HG02588 (cell line): ENCODE results near the gene SPATA6L.

Source experiments
- ATAC-seq: cut with Tn5 transposase; IDR thresholded peaks from one replicate; pipeline ENCODE4 v1.9.1; 2021; ENCODE audit warnings: mild to moderate bottlenecking, moderate library complexity; ENCODE audit not compliant: unreplicated experiment

Gene SPATA6L

GRCh38 chr9:4558371-4558998 is 107.8 kb downstream of the SPATA6L start:
- no peak for ATAC-seq

DNA sequence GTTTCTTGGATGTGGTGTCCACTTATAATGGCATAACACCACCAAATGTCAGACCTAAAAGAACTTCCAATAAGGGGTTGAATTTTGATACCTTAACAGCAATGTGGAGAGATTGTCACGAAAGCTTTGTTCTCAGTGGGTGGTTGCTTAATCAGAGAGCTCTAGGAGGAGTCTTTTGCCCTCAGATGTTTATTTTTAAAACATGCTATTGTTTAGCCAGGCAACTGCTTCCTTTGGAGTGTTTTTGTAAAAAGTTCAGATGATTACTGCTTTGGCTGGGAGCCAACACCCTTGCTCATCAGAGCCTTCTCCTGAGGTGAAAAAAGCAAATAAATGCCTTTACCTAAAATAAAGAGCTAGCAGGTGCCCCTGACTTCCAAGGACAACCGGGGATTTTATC is 111.0 kb downstream of the SPATA6L start:
- no peak for ATAC-seq

GRCh38 chr9:4553951-4554381 is 112.3 kb downstream of the SPATA6L start:
- ATAC-seq = no peak

DNA sequence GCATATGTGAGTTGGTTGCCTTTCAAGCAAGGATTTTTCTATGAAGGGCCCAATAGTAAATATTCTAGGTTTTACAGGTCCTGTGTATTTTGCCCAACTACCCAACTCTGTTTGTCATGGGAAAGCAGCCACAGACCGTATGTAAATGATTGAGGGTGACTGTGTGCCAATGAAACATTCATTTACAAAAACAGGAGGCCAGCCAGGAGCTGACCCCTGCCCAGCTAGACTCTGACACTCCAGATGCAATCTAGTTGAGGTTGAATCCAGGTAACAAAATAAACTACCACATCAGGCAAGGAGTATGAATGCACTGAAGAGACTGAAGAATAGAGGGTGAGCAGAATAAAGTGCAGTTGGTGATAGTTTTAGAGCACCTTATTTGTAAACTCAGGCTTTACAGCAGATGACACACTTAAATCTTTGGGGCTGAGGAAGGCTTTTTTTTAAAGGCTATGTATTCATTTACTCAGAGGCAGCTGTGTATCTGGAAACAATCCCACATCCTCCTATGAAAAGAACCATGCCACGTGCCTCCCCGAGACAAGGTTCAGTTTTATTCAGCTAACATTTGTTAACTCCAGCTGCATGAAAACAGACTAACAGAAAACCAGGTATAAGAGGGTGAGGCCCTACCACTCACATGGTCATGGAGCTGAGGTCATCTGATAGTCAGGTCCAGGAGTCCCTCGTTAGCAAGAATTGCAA is 115.3 kb downstream of the SPATA6L start:
- no peak for ATAC-seq

DNA sequence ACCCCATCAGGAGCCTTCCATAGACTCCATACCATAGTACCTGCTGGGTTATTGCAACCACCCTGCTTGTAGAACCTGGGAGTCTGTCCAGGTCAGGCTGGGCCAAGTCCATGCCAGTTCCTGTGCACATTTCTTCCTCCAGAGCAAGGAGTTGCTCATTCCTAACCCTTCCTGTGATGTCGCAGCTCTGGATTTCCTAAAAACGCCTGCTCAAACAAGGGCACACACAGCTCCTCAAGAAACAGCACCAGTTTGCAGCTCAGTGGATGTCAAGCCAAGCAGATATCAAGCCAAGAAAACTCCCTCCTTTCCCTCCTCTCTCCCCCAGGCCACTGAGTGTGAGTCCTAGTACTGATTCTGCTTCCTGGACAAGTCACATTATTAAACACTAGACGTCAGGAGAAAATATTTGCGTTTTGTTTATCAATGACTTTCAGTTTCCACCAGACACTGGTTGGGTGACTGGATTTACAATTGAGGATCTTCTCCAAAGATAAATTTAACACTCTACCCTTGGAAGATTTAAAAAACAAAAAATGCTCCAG is 116.5 kb downstream of the SPATA6L start:
- ATAC-seq = no peak

DNA sequence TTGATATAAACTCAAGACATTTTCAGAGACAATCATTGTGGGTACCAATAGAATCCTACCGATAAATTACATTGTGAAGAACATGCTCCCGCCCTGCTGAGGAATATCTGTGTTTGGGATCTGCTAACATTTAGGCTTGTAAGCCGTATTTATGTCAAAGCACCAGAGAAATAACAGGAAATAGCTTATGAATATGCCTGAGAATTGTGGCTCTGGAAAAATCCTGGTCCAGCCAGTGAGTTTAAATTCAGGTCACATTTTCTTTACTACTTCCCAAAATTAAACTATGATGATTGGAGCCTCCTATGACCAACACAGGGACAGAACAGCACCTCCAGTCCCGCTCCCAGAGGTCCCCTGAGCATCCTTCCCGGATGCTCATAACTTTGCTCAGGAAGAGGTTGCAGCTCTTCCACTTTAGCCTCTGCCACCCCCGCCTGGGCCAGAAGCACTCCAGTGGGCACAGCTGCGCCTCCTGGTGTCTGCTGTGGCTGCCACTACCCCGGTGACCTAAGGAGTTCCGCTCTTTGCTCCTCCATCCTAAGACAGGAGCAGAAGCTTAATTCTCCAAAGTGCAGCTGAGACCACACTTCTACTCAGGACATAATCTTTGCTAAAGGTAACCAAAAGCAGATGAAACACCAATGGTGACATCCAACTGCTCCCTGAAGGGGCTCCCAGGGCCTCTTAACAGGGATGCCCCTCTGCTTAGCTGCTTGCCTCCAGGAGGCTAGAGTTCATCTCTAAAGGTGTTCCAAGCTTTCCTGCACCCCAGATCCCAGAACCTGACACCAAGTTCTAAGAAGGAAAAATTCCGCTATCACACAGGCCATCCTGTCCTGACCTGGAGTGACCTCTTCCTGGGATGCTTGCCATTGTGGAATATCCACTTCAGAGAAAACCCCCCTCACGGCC is 117.2 kb downstream of the SPATA6L start:
- no peak for ATAC-seq
